NCI-H82 treated with DMSO at 0.1 percent for 48 hours (cell line): ENCODE results near the gene SREBF1.
A peak's percentile ranks its signal among the peaks of the same experiment; 100 is the strongest.

Experiments
- DNase-seq: peaks from one replicate; lab custom pipeline; 2025; ENCODE audit not compliant: unreplicated experiment; lab: John Stamatoyannopoulos, UW

The SREBF1 gene

DNA sequence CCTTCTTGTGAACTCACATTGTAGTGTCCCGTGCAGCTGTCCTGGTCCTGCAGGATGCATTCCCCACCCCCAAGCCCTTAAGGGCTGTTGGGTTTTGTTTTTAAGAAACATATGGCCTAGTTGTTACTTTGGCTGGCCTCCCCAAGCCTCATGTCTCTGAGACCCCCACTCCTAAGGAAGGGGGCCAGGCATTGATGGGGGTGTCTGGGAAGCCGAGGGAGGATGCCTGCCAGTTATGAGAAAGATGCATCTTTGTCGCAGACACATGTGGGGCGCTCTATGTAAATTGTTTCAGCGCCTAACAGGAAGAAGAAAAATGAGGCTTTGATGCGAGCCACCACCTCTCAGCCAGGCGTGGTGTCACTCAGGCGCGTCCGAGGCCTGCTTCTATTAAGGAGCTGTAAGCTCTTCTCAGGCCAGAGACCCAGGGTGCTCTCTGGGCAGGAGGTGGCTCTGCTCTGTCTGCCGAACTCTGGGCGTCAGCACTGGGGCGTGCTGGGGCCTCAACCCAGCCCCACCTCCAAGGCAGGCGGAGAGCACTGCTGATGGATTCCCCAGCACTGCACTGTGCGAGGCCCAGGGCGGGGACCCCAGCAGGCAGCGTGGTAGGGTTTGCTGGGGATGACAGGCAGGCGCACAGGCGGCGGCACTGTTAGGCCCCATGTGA is 70.6 kb downstream of the SREBF1 start:
- no peak for DNase-seq

DNA sequence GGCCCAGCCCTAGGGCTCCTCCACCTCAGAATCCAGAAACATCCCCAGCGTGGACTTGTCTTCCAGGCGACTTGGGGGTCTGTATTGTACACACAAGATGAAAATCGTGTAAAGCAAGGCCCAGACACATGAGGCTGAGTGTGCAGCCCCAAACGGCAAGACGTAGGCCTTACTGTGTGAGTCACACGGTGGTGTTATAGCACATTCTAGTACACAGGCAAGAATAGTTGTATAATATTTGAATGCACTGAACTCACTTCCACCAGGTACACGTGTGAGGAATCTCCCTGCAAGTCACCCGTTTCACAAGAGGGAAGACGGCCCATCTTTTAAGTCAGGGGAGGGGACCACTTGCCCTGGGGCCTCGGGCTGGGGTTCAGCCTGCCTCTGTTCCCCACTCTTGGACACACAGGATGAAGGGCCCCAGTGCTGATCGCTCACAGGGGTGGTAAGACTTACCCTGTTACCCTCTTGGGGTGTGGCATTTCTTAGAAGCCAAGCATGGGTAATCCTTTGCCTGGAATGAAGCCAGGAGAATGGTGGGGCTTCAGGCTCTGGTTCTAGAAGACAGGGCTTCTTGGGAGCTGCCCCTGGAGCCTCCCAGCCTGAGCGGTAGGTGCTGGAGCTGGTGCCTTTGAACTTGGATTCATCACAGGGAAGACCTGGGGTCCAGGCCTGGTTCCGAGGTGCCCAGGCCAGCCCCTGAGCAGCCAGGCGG is 71.3 kb downstream of the SREBF1 start:
- DNase-seq = peak; percentile 54

DNA sequence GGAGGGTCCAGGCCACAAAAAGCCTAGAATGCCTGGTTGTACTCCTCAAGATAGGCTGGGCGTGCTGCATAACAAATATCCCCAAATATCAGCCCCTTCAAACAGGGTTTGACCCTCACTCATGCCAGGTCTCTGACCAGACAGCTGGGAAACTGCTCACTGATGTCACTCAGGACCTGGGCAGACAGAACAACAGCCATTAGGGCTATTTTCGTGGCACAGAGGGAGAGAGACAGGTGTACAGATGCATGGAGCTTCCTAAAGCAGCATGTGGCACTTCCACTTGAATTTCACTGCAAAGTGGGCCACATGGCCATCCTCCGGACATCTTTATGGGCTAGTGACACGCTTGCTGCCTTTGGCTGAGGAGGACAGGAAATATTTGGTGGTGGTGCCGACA is 73.1 kb downstream of the SREBF1 start:
- no peak for DNase-seq

DNA sequence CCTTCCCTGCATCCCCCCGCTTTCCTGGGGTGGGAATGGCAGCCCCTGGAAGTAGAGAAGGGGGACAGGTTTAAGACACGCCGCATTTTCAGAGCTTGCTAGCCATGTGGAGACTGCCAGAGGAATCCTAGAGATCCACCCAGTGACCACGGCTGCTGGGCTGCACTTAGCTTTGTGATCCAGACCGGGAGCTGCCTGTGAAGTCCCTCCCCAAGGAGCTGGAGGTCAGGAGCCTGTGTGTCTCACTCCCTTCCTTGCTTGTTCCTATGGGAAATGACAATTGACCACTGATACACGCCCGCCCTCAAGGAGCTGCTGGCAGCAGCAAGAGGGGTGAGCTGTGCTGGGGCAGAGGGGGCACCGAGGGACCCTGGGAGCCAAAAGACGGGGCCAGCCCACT is 73.7 kb downstream of the SREBF1 start:
- no peak for DNase-seq

DNA sequence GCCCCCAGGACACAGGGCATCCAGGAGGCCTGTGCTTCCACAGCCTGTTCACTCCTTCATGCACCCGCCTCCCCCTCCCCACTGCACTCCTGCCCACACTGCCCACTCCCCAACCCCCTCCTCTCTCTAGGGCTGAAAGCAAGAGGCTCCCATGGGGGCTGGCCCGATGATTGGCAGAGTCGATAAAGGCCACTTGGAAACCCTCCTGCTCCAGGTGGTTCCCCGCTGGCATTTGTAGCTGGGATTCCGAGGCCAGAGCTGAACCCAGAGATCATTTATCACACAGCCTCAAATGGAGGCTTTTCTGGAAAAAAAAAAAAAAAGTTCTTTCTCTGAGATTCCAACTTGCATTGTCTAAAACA is 74.1 kb downstream of the SREBF1 start:
- no peak for DNase-seq
